WTC11 (cell line): ENCODE results near the gene HNRNPR.
"Not testable (repeated sequence)": the region's sequence is repeated elsewhere in the genome, so short reads cannot be mapped to it uniquely, and the experiment has no call there.

Source experiments
- SMAD4 ChIP-seq: sonication (generic); formaldehyde crosslinking; IDR thresholded peaks from 2 replicates; pipeline ENCODE4 v1.8.0; 2022; ENCODE audit warnings: mild to moderate bottlenecking, missing genetic modification reagents
- TEAD1 ChIP-seq: sonication (generic); formaldehyde crosslinking; IDR thresholded peaks from 2 replicates; pipeline ENCODE4 v1.8.0; 2022; ENCODE audit warnings: mild to moderate bottlenecking, missing genetic modification reagents
- TF ChIP-seq, protein P1 (sequence below): sonication (generic); formaldehyde crosslinking; conservative IDR thresholded peaks from 2 replicates; pipeline ENCODE4 v1.8.1; 2023; ENCODE audit warnings: mild to moderate bottlenecking, low read depth, missing genetic modification reagents, moderate library complexity
- TF ChIP-seq, protein P2 (sequence below): sonication (generic); formaldehyde crosslinking; IDR thresholded peaks from 2 replicates; pipeline ENCODE4 v1.8.0; 2022; ENCODE audit warnings: mild to moderate bottlenecking, missing genetic modification reagents
- TF ChIP-seq, protein P3 (sequence below): fragments of 200-600 bp; IDR thresholded peaks from 2 replicates; pipeline ENCODE4 v1.8.0; 2022; ENCODE audit warnings: antibody characterized with exemption
- TF ChIP-seq, protein P4 (sequence below): fragments of 250-450 bp; sonication (Bioruptor Pico); IDR thresholded peaks from 2 replicates; pipeline ENCODE4 v1.9.0; 2021; ENCODE audit warnings: mild to moderate bottlenecking
- TF ChIP-seq, protein P5 (sequence below): sonication (generic); formaldehyde crosslinking; IDR thresholded peaks from 2 replicates; pipeline ENCODE4 v1.8.1; 2023; ENCODE audit warnings: mild to moderate bottlenecking, missing genetic modification reagents, moderate library complexity
- TF ChIP-seq, protein P6 (sequence below): sonication (generic); formaldehyde crosslinking; IDR thresholded peaks from 2 replicates; pipeline ENCODE4 v1.8.1; 2023; ENCODE audit warnings: mild to moderate bottlenecking, moderate library complexity, missing genetic modification reagents

DNA sequence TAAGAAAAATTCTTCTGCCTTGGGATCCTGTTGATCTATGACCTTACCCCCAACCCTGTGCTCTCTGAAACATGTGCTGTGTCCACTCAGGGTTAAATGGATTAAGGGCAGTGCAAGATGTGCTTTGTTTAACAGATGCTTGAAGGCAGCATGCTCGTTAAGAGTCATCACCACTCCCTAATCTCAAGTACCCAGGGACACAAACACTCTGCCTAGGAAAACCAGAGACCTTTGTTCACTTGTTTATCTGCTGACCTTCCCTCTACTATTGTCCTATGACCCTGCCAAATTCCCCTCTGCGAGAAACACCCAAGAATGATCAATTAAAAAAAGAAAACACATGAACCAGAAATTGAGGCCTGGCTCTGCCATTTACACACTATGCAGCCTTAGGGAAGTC, 86.0 kb downstream of the HNRNPR start:
- TF ChIP-seq, protein P1, sequence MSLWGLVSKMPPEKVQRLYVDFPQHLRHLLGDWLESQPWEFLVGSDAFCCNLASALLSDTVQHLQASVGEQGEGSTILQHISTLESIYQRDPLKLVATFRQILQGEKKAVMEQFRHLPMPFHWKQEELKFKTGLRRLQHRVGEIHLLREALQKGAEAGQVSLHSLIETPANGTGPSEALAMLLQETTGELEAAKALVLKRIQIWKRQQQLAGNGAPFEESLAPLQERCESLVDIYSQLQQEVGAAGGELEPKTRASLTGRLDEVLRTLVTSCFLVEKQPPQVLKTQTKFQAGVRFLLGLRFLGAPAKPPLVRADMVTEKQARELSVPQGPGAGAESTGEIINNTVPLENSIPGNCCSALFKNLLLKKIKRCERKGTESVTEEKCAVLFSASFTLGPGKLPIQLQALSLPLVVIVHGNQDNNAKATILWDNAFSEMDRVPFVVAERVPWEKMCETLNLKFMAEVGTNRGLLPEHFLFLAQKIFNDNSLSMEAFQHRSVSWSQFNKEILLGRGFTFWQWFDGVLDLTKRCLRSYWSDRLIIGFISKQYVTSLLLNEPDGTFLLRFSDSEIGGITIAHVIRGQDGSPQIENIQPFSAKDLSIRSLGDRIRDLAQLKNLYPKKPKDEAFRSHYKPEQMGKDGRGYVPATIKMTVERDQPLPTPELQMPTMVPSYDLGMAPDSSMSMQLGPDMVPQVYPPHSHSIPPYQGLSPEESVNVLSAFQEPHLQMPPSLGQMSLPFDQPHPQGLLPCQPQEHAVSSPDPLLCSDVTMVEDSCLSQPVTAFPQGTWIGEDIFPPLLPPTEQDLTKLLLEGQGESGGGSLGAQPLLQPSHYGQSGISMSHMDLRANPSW (CRISPR knock-in tag): not testable (repeated sequence)
- TF ChIP-seq, protein P2, sequence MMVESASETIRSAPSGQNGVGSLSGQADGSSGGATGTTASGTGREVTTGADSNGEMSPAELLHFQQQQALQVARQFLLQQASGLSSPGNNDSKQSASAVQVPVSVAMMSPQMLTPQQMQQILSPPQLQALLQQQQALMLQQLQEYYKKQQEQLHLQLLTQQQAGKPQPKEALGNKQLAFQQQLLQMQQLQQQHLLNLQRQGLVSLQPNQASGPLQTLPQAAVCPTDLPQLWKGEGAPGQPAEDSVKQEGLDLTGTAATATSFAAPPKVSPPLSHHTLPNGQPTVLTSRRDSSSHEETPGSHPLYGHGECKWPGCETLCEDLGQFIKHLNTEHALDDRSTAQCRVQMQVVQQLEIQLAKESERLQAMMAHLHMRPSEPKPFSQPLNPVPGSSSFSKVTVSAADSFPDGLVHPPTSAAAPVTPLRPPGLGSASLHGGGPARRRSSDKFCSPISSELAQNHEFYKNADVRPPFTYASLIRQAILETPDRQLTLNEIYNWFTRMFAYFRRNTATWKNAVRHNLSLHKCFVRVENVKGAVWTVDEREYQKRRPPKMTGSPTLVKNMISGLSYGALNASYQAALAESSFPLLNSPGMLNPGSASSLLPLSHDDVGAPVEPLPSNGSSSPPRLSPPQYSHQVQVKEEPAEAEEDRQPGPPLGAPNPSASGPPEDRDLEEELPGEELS (CRISPR knock-in tag): not testable (repeated sequence)
- TF ChIP-seq, protein P3, sequence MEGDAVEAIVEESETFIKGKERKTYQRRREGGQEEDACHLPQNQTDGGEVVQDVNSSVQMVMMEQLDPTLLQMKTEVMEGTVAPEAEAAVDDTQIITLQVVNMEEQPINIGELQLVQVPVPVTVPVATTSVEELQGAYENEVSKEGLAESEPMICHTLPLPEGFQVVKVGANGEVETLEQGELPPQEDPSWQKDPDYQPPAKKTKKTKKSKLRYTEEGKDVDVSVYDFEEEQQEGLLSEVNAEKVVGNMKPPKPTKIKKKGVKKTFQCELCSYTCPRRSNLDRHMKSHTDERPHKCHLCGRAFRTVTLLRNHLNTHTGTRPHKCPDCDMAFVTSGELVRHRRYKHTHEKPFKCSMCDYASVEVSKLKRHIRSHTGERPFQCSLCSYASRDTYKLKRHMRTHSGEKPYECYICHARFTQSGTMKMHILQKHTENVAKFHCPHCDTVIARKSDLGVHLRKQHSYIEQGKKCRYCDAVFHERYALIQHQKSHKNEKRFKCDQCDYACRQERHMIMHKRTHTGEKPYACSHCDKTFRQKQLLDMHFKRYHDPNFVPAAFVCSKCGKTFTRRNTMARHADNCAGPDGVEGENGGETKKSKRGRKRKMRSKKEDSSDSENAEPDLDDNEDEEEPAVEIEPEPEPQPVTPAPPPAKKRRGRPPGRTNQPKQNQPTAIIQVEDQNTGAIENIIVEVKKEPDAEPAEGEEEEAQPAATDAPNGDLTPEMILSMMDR: not testable (repeated sequence)
- not testable (repeated sequence) for TF ChIP-seq TEAD1 (CRISPR knock-in tag); SMAD4
- TF ChIP-seq, protein P4, sequence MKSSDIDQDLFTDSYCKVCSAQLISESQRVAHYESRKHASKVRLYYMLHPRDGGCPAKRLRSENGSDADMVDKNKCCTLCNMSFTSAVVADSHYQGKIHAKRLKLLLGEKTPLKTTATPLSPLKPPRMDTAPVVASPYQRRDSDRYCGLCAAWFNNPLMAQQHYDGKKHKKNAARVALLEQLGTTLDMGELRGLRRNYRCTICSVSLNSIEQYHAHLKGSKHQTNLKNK (CRISPR knock-in tag): not testable (repeated sequence)
- TF ChIP-seq, protein P5, sequence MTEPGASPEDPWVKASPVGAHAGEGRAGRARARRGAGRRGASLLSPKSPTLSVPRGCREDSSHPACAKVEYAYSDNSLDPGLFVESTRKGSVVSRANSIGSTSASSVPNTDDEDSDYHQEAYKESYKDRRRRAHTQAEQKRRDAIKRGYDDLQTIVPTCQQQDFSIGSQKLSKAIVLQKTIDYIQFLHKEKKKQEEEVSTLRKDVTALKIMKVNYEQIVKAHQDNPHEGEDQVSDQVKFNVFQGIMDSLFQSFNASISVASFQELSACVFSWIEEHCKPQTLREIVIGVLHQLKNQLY (CRISPR knock-in tag): not testable (repeated sequence)
- TF ChIP-seq, protein P6, sequence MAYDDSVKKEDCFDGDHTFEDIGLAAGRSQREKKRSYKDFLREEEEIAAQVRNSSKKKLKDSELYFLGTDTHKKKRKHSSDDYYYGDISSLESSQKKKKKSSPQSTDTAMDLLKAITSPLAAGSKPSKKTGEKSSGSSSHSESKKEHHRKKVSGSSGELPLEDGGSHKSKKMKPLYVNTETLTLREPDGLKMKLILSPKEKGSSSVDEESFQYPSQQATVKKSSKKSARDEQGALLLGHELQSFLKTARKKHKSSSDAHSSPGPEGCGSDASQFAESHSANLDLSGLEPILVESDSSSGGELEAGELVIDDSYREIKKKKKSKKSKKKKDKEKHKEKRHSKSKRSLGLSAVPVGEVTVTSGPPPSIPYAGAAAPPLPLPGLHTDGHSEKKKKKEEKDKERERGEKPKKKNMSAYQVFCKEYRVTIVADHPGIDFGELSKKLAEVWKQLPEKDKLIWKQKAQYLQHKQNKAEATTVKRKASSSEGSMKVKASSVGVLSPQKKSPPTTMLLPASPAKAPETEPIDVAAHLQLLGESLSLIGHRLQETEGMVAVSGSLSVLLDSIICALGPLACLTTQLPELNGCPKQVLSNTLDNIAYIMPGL (CRISPR knock-in tag): not testable (repeated sequence)
